Choroid plexus epithelial cell (primary cell): Measurements from ENCODE around the gene LPCAT1.

Experiments
- DNase-seq: peaks from one replicate; pipeline ENCODE4 v3.0.0-alpha.2; 2010; ENCODE audit warnings: low read depth
- H3K4me3 ChIP-seq: 2 replicates; pipeline ENCODE4 v1.5.1; 2011; ENCODE audit warnings: low read depth, mild to moderate bottlenecking, control low read depth, low read length, moderate library complexity
- CTCF ChIP-seq: conservative IDR thresholded peaks from 2 replicates; pipeline ENCODE4 v1.5.1; 2011; ENCODE audit warnings: low read depth, mild to moderate bottlenecking, control low read depth, inconsistent platforms, low read length, moderate library complexity

LPCAT1 gene

GRCh38 chr5:1473746-1474145 is 50.0 kb downstream of the LPCAT1 start:
- TF ChIP-seq CTCF = no peak
- no peak for DNase-seq
- no peak overlapping the region for H3K4me3 ChIP-seq

GRCh38 chr5:1472964-1473628 is 50.7 kb downstream of the LPCAT1 start:
- no peak overlapping the region for H3K4me3 ChIP-seq
- no peak for TF ChIP-seq CTCF
- DNase-seq = no peak

- no peak overlapping the region for H3K4me3 ChIP-seq
- DNase-seq = no peak
- no peak for TF ChIP-seq CTCF
These were observed 51.5 kb downstream of the LPCAT1 start for GRCh38 chr5:1471997-1472963.

- no peak for DNase-seq
- TF ChIP-seq CTCF = no peak
- no peak overlapping the region for H3K4me3 ChIP-seq
These were observed 52.4 kb downstream of the LPCAT1 start for GRCh38 chr5:1471240-1471853.

- no peak overlapping the region for H3K4me3 ChIP-seq
- TF ChIP-seq CTCF = no peak
- DNase-seq = no peak
These were observed 53.0 kb downstream of the LPCAT1 start for GRCh38 chr5:1470762-1471211.

GRCh38 chr5:1468629-1469527 is 54.9 kb downstream of the LPCAT1 start:
- no peak overlapping the region for H3K4me3 ChIP-seq
- DNase-seq = no peak
- TF ChIP-seq CTCF = no peak
